Measurements from ENCODE around the gene PRICKLE1.
A peak's percentile ranks its signal among the peaks of the same experiment; 100 is the strongest.

PRICKLE1 gene

DNA sequence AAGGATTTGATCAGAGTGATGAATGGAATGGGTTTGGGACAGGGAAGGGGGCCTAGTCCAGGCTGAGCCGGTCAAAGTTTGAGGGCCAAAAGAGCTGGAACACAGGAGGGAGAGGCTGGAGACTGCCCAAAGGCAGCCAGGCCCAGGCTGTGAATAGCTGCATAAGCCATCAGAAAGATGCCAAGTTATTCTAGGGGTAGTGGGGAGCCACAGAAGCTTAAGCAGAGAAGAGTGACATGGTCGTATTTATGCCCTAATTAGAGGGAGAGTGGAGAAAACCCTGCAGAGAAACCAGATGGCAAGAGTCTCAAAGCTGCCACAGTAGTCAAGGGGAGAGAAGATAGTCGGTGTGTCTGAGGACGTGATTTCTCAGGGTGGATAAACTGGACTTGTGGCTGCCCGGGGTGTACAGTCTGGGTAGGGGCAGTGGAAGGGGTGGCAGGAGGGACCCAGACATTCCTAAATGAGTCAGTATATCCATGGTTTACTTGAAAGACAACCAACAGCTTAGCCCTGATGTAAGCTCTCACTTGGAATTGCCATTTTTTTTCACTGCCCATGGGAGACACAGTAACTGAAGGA, 99.2 kb downstream of the PRICKLE1 start:
- no peak for DNase-seq (ENCODE audit: low spot score)

GRCh38 chr12:42486407-42486806, 103.1 kb downstream of the PRICKLE1 start:
- DNase-seq (ENCODE audit: low spot score): no peak

DNA sequence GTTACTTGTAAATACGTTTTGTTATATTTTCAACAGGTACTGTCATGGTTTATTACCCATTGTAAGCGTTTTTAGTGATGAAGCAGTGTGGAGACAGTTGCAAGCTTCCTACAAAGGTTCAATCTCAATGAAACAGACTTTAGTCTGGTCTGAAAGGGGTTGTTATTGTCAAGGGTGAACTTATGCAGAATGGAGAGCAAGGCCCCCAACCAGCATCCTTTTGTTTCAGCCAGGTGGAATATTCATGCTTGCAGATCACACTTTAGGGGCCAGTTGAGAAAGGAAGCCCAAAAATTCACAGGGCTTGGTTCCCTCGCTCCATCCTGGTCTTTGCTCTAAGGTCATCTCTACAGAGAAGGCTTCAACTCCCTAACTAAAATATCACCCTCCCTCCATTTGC, 103.7 kb downstream of the PRICKLE1 start:
- DNase-seq (ENCODE audit: low spot score): no peak

- DNase-seq (ENCODE audit: low spot score): no peak
Observed at GRCh38 chr12:42484996-42485395, 104.5 kb downstream of the PRICKLE1 start.

GRCh38 chr12:42483521-42483790, 106.1 kb downstream of the PRICKLE1 start:
- no peak for DNase-seq (ENCODE audit: low spot score)

GRCh38 chr12:42482748-42483520, 106.6 kb downstream of the PRICKLE1 start:
- DNase-seq (ENCODE audit: low spot score): no peak

- no peak for DNase-seq (ENCODE audit: low spot score)
Observed at GRCh38 chr12:42482041-42482747, 107.4 kb downstream of the PRICKLE1 start.

DNA sequence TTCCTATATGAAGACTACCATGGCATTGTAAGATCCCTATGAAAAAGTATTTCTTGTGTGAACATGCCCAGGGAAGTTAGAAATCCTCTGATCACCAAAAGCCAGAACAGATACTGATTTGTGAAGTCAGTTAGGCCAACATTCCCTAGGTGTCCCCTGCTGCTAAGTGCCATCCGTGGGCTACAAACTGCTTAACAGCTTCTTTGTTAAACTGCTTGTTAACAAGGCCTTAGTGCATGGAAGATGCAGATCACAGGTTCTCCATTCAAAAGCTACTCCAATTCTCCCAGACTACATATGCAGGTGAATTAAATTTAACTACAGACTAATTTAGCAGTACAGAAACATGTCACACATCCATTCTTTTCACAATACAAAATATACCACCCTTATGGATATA, 108.2 kb downstream of the PRICKLE1 start:
- no peak for DNase-seq (ENCODE audit: low spot score)

GRCh38 chr12:42477941-42478340, 111.6 kb downstream of the PRICKLE1 start:
- DNase-seq (ENCODE audit: low spot score): no peak

DNA sequence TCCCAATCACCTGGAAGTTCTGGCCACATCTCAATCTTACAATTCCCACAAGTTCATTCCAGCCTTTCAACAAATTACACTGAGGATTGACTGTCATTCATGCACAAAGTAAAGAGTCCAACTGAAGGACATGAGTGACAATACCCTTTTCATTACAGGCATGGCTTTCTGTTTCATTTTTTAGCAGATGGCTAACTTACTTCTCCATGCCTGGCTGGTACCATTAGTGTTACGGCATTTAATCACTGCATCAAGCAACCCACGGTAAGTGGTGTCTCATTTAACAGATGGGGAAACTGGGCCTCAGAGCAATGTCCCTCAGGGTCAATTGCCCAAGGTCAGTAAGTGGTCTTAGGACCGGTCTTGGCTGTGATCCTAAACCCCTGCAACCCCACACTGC, 114.4 kb downstream of the PRICKLE1 start:
- DNase-seq (ENCODE audit: low spot score): no peak

DNA sequence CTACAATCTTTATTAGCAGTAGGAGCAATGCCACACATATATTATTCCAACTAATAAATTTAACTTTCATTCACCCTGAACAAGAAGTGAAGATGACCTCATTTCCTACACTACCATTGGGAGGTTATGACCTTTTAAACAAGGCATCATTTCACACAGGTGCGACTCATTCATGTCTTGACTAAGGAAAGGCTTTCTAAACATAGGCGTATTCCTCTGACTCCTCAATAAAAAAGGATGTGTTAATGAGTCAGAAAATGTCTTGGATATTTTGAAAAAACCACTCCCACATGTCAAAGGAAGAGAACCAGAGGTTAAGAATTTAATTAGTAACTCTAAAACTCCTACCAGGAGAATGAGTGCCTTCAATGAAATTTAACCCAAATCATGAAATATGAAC, 115.2 kb downstream of the PRICKLE1 start:
- DNase-seq (ENCODE audit: low spot score): peak; percentile 79

GRCh38 chr12:42473561-42473960, 116.0 kb downstream of the PRICKLE1 start:
- no peak for DNase-seq (ENCODE audit: low spot score)

GRCh38 chr12:42473130-42473529, 116.4 kb downstream of the PRICKLE1 start:
- no peak for DNase-seq (ENCODE audit: low spot score)

- DNase-seq (ENCODE audit: low spot score): no peak
Observed at GRCh38 chr12:42472376-42472775, 117.2 kb downstream of the PRICKLE1 start.

DNA sequence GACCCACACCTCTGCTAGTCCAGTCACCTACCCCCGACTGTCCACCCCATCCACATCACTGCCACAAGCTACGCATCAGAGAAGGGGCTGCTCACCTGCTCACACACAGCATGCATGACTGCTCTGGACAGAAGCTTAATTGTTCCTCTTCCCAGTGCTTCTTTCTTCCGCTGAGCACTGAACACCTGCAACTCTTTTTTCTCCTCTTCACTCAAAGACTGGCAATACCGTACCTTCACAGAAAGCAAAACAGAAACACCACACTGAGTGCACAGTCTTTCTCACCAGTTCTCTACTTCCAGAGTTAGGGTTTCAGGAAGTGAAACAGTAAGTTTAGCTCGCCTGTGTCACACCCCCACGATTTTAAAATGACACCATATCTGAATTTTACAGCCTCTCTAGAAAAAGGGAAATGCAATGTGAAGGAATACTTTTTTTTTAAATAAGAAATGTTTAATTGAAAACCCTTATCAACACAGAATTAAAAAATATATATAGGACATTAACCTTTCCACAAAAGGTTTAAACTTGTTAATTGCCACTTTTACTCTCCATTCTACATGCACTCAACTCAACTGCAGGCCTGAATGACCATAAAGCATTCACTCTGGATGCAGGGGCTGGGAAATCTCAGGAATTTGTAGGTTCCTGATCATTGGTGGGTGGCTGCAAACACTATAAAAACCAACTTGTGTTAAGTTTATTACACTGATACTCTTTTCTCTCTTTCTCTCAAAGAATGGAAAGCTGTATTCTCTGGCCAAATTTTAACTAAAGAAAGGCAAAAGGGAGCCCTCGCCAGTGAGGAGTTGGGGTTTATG, 120.0 kb downstream of the PRICKLE1 start:
- no peak for DNase-seq (ENCODE audit: low spot score)

DNA sequence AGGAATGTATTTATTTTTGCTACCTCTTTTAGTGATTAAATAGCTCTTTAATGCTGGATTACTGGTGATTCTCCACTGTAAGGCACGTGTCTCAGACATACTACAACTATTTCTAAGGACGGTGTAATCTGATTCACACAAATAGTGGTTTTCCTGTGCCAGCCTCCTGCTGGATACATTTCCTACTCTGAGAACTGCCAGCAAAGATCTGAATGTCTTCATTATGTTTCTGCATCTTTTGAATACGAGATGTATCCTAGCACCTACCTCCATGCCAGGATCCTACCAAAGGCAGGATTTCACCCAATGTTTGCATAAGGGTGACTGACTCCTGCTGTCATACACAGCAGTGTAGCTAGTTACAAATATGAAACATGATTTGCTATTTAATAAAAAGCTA, 120.6 kb downstream of the PRICKLE1 start:
- no peak for DNase-seq (ENCODE audit: low spot score)

DNA sequence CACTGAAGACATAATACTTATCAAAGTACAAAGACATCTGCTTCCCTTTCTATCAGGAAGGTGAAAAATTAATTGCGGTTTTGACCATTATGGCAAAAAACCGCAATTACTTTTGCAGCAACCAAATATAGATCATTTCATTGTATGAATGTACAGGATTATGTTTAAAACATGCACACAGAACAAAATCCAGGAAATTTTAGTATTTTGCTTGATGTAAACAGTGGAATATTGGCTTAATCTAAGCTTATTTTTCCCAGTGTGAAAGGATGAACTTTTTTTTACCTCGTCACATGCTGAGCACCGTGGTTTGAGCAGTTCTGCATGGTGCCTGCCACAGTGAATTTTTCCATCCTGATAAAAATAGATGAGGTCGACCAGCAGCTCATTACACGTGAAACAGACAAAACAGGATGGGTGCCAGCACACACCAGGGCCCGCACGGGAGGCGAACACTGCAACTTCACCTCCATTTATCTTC, 121.2 kb downstream of the PRICKLE1 start:
- no peak for DNase-seq (ENCODE audit: low spot score)

GRCh38 chr12:42463671-42464070, 125.9 kb downstream of the PRICKLE1 start:
- no peak for DNase-seq (ENCODE audit: low spot score)

DNA sequence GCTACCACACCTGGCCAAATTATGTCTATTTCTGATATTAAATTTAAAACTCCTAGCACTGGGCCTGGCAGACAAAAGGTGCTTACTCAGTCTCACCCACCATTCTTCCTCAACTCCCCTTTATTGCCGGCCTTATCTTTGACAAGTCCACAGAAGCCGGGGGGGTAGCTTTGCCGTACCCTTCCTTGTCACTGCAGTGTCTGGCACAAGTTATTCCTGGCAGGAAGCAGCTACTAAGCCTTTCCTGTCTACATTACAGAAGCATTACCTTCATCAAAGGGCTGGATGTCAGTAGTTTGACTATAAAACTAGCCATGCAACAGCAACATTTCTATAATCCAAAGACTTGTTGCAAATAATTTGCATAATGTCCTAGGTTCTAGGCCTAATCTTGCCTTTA, 127.1 kb downstream of the PRICKLE1 start:
- DNase-seq (ENCODE audit: low spot score): no peak

GRCh38 chr12:42459336-42459847, 130.2 kb downstream of the PRICKLE1 start:
- DNase-seq (ENCODE audit: low spot score): no peak

GRCh38 chr12:42458575-42458974, 131.0 kb downstream of the PRICKLE1 start:
- DNase-seq (ENCODE audit: low spot score): no peak

- DNase-seq (ENCODE audit: low spot score): peak; percentile 9
Observed at GRCh38 chr12:42450248-42450647, 139.3 kb downstream of the PRICKLE1 start.
